A673 (cell line): Measurements from ENCODE around the gene IL10.

Source experiments
- CTCF ChIP-seq: fragments of 300-800, 200-600 bp; sonication (generic); conservative IDR thresholded peaks from 2 replicates; pipeline ENCODE4 v1.5.1; 2017; ENCODE audit warnings: low read depth, mild to moderate bottlenecking, antibody characterized with exemption, low read length, moderate library complexity, mixed read lengths
- EZH2 ChIP-seq: fragments of 200-600 bp; sonication (generic); IDR thresholded peaks from 2 replicates; pipeline ENCODE4 v1.6.1; 2017; ENCODE audit warnings: borderline replicate concordance, low read depth, mild to moderate bottlenecking, mixed read lengths, antibody characterized with exemption, low read length; ENCODE audit not compliant: poor library complexity, severe bottlenecking

- TF ChIP-seq CTCF (no peak), EZH2 (no peak)
These were observed 27.0 kb upstream of the IL10 start for GRCh38 chr1:206799311-206799710.
